Measurements from ENCODE around the gene KNTC1. TPM values are rescaled to one million over a fixed set of nuclear protein-coding genes. Genes with fewer than 3 reads are reported as not detected.

Gene KNTC1, protein sequence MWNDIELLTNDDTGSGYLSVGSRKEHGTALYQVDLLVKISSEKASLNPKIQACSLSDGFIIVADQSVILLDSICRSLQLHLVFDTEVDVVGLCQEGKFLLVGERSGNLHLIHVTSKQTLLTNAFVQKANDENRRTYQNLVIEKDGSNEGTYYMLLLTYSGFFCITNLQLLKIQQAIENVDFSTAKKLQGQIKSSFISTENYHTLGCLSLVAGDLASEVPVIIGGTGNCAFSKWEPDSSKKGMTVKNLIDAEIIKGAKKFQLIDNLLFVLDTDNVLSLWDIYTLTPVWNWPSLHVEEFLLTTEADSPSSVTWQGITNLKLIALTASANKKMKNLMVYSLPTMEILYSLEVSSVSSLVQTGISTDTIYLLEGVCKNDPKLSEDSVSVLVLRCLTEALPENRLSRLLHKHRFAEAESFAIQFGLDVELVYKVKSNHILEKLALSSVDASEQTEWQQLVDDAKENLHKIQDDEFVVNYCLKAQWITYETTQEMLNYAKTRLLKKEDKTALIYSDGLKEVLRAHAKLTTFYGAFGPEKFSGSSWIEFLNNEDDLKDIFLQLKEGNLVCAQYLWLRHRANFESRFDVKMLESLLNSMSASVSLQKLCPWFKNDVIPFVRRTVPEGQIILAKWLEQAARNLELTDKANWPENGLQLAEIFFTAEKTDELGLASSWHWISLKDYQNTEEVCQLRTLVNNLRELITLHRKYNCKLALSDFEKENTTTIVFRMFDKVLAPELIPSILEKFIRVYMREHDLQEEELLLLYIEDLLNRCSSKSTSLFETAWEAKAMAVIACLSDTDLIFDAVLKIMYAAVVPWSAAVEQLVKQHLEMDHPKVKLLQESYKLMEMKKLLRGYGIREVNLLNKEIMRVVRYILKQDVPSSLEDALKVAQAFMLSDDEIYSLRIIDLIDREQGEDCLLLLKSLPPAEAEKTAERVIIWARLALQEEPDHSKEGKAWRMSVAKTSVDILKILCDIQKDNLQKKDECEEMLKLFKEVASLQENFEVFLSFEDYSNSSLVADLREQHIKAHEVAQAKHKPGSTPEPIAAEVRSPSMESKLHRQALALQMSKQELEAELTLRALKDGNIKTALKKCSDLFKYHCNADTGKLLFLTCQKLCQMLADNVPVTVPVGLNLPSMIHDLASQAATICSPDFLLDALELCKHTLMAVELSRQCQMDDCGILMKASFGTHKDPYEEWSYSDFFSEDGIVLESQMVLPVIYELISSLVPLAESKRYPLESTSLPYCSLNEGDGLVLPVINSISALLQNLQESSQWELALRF (N-terminal part only)
- total RNA-seq = 29.0 and 87.0 TPM in 2 replicates

DNA sequence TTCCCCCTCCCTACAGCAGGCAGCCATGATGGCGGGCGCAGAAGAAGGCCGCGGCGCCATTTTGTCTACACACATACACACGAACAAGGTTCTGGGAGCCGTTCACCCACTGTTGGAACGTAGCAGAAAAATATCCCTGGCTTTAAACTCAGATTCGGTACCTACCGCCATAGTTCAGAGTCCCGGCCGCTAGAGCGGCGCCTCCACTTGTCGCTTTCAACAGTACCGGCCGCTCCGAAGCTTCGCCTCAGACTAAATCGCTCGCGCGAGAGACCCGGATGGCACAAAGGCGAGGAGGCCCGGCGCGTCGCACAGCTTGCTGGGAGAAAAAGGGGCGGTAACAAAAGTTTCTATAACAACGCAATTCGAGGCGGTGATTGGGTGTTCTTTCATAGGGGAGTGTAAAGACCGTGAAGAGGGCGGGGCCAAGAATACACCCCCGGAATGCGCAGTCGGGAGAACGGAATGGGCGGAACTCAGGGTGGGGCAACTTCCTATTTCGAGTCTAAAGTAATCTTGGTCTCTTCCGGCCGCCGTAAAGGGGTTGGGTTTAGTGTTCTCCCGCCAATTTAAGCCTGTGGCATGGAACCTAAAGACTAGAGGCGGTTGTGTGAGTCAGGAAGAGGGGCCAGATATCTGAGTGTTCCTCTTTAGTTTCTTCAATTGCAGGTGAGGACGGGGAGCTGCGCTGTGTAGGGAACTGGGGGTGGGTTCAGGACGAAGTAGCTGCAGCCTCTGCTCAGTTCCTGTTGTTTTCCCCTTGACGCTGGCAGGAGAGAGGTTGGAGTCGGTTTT, at the start of gene KNTC1, which contains the start of gene RSRC2:
Gene KNTC1, plus strand, starts transcription at position 567 of the 795 bp plus-strand sequence. CDS start 2,815 bp downstream, outside the sequence.
Gene RSRC2, minus strand, starts transcription at position 254 of the 795 bp plus-strand sequence. Its CDS starts 83 bp downstream, at position 171.

DNA sequence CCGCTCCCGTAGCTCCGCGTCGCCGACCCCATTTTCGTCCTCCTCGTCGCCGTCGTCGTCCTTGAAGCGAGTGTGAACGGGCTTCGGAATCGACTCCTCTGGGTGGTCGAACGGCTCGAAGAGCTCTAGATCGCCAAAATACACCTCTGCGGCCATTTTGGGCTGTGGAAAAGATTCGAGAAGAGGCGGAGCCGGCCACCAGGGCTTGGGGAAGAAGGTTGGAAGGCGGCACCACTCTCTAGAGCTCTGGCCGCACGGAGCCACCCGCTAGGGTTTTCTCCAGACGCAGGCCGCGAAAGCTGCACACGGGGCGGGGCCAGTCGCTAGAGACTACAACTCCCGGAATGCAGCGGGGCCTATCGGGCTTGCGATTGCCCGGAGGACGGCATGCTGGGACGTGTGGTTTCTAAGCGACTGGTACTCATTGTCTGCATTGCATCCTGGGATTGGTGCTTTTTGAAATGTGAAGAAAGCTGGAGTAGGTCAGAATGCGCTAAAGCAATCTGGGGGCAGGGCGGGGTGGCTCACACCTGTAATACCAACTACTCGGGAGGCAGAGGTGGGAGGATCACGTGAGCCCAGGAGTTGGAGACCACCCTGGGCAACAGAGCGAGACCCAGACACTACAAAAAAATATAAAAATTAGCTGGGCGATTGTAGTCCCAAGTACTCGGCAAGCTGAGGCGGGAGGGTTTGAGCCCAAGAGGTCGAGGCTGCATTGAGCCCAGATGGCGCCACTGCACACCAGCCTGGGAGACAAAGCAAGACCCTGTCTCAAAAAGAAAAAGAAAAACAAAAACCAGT, 26.2 kb upstream of the KNTC1 start, which contains the start of gene ZCCHC8:
Gene ZCCHC8, minus strand, starts transcription at position 248 of the 804 bp plus-strand sequence. Its CDS starts 92 bp downstream, at position 156.

Other genes starting within 250 kb of the KNTC1 start
- 70.5 and 107 TPM in 2 replicates for gene CLIP1, start 104.6 kb upstream of the KNTC1 start, total RNA-seq
- gene ZCCHC8, start 26.3 kb upstream of the KNTC1 start, total RNA-seq = 20.4 TPM in 2 replicates
- 55.7 and 70.2 TPM in 2 replicates for gene RSRC2, start 313 bp upstream of the KNTC1 start, total RNA-seq
- gene HCAR2, start 176.1 kb downstream of the KNTC1 start, total RNA-seq = not detected in 2 replicates
- gene HCAR3, start 189.6 kb downstream of the KNTC1 start, total RNA-seq = not detected in 2 replicates
- gene HCAR1, start 203.6 kb downstream of the KNTC1 start, total RNA-seq = 1.00 and 1.5 TPM in 2 replicates
- gene DENR, start 225.6 kb downstream of the KNTC1 start, total RNA-seq = 37.9 and 47.0 TPM in 2 replicates
- 0.55 and 1.2 TPM in 2 replicates for gene CCDC62, start 247.3 kb downstream of the KNTC1 start, total RNA-seq